IPS DF 19.7 (cell line): ENCODE results near the gene AKR7A3.
"Not testable (repeated sequence)": the region's sequence is repeated elsewhere in the genome, so short reads cannot be mapped to it uniquely, and the experiment has no call there.

ENCODE experiments used
- DNase-seq: peaks from one replicate; pipeline ENCODE4 v3.0.0-alpha.2; 2013; ENCODE audit warnings: low read depth, low spot score

The AKR7A3 gene

GRCh38 chr1:19289244-19289643 lies 674 bp upstream of the AKR7A3 start:
- no peak for DNase-seq

GRCh38 chr1:19287436-19288185 lies 959 bp downstream of the AKR7A3 start:
- DNase-seq: no peak

- DNase-seq: not testable (repeated sequence)
These were observed 2.8 kb downstream of the AKR7A3 start for GRCh38 chr1:19285807-19286206.

- DNase-seq: not testable (repeated sequence)
These were observed 3.2 kb downstream of the AKR7A3 start for GRCh38 chr1:19285366-19285765.

- DNase-seq: no peak
These were observed 3.7 kb downstream of the AKR7A3 start for GRCh38 chr1:19284881-19285280.

- DNase-seq: no peak
These were observed 4.7 kb downstream of the AKR7A3 start for GRCh38 chr1:19283891-19284290.

- DNase-seq: no peak
These were observed 13.9 kb downstream of the AKR7A3 start for GRCh38 chr1:19274636-19275035.

GRCh38 chr1:19273844-19274531 lies 14.6 kb downstream of the AKR7A3 start:
- not testable (repeated sequence) for DNase-seq

GRCh38 chr1:19273106-19273843 lies 15.3 kb downstream of the AKR7A3 start:
- DNase-seq: no peak

GRCh38 chr1:19272064-19272463 lies 16.5 kb downstream of the AKR7A3 start:
- DNase-seq: no peak

GRCh38 chr1:19270343-19270730 lies 18.2 kb downstream of the AKR7A3 start:
- DNase-seq: not testable (repeated sequence)

GRCh38 chr1:19269427-19270342 lies 18.9 kb downstream of the AKR7A3 start:
- not testable (repeated sequence) for DNase-seq

GRCh38 chr1:19268445-19268844 lies 20.1 kb downstream of the AKR7A3 start:
- DNase-seq: no peak

- no peak for DNase-seq
These were observed 25.8 kb downstream of the AKR7A3 start for GRCh38 chr1:19262744-19263143.

- DNase-seq: no peak
These were observed 26.5 kb downstream of the AKR7A3 start for GRCh38 chr1:19262047-19262446.

GRCh38 chr1:19260211-19261138 lies 28.1 kb downstream of the AKR7A3 start:
- no peak for DNase-seq

- no peak for DNase-seq
These were observed 30.2 kb downstream of the AKR7A3 start for GRCh38 chr1:19258353-19258752.

- no peak for DNase-seq
These were observed 31.2 kb downstream of the AKR7A3 start for GRCh38 chr1:19257178-19257914.

GRCh38 chr1:19256301-19256700 lies 32.3 kb downstream of the AKR7A3 start:
- DNase-seq: not testable (repeated sequence)

- DNase-seq: no peak
These were observed 33.3 kb downstream of the AKR7A3 start for GRCh38 chr1:19255288-19255687.
